ENCODE results near the gene DYSF.

DYSF gene

GRCh38 chr2:71615767-71616730 is 162.7 kb downstream of the DYSF start:
- no peak for DNase-seq (ENCODE audit: low read depth)

GRCh38 chr2:71617266-71617665 is 163.9 kb downstream of the DYSF start:
- DNase-seq (ENCODE audit: low read depth): no peak

GRCh38 chr2:71618327-71619113 is 165.2 kb downstream of the DYSF start:
- peak; percentile 14 for DNase-seq (ENCODE audit: low read depth)

- no peak for DNase-seq (ENCODE audit: low read depth)
These were observed 165.9 kb downstream of the DYSF start for GRCh38 chr2:71619230-71619741.

- DNase-seq (ENCODE audit: low read depth): no peak
These were observed 166.8 kb downstream of the DYSF start for GRCh38 chr2:71620116-71620515.

DNA sequence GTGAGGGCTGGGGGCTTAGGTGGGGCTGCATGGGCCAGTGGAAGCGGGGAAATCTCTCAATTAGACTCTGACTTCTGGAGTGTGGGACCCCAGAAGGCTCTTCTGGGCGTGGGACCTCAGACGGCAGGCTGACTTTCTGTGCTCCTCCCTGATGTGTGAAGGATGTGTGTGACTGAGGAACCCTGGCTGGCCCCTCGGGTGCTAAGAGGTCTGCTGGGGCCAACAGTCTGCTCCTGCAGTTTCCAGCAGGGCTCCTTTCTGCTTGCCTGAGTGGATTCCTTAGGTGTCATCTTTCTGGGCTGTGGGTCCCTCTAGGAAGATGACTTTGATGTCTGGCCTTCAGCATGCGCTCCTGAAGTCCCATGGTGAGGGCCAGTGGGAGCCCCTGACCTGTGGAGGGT is 167.5 kb downstream of the DYSF start:
- DNase-seq (ENCODE audit: low read depth): no peak

- DNase-seq (ENCODE audit: low read depth): no peak
These were observed 175.9 kb downstream of the DYSF start for GRCh38 chr2:71629273-71629672.

DNA sequence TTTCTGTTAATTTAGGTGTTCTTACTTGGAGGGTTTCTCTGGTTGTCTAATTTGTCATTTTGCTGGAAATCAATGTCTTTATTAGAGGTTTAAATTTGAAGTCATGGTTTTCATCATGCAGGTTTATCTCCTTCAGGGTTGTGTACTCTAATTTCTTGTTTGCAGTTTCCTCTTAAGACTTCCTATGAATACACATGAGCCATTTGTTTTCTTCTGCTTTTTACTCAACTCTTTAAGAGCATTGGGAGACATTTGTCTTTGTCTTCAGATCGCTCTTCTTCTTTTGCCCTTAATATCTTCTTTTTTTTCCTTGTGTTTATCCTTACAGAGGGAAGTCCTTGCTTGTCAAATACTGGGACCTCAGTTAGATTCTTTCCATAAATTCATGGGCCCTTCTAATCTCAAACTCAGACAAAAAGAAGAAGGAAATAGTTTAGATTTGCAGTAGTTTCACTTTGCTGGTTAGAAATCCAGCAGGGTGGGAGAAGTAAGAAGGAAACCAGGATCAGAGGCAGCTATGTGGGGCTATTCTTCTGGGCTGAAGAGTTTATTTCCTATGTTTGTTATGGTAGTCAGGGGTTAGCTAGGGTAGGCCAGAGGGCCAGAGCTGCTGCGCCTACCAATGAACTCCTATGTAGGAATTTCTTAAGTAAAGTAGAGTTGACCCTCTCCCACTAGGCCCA is 176.6 kb downstream of the DYSF start:
- no peak for DNase-seq (ENCODE audit: low read depth)

DNA sequence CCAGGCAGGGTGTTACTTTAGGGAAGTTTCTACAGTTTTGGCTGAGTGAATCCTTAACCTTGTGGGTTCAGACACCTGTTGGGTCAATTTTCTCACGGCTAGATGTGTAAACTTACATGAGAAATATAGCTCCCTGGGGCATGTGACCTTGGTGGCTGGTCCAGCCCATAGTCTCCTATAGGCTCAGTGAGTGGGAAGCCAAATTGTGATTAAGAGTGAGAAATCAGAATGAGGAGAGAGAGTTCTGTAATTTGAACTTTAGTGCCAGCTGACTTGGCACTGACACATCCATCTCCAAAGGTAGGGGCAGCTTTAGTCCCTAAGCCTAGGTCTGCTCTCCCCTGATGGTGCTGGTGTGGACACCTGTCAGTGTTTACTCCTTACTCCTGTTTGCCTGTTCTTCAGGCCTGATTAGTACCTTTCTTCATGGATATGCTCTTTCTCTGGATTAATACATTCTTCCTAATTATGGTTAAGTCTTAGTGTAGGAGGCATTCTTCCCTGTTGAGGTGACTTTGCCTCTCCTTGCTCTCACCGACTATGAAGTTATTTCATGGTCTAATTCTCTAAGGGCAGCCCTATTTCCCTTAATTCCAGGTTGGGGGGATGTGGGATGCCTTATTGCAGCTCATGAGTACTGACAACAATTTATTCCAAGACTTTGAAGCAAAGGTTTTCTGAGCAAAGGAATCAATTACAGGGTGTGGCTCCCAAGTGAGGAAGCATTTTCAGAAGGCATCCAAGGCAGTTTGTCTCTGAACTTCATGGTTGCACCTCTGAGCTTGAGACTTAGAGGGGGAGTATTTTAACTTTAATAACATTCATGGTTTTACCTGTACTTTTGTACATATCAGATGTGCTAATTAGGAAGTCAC is 177.3 kb downstream of the DYSF start:
- no peak for DNase-seq (ENCODE audit: low read depth)

DNA sequence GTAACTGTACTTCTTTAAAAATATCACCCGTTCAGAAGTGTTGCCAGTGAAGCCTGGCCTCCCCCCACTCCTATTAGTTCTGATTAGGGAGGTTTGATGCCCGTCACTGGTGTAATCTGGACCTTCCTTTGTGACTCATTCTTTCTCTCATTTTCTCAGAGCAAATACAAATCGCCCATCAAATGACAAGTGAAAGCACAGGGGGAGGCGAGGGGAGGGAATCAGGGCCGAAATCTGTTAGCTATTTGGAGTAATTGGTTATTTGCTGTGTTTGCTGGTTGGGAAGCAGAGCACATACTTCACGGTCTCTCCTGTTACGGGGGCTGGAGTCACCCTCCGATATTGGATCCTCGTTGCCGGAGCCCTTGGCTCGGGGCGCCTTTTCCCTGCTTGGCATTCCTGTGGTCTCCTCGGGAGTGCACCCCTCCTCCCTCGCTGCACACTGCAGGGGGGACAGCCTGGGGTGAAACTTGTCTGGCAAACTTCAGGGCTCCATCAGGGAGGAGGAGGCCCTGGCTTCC is 178.1 kb downstream of the DYSF start:
- peak; percentile 35 for DNase-seq (ENCODE audit: low read depth)

- no peak for DNase-seq (ENCODE audit: low read depth)
These were observed 179.7 kb downstream of the DYSF start for GRCh38 chr2:71633086-71633485.

DNA sequence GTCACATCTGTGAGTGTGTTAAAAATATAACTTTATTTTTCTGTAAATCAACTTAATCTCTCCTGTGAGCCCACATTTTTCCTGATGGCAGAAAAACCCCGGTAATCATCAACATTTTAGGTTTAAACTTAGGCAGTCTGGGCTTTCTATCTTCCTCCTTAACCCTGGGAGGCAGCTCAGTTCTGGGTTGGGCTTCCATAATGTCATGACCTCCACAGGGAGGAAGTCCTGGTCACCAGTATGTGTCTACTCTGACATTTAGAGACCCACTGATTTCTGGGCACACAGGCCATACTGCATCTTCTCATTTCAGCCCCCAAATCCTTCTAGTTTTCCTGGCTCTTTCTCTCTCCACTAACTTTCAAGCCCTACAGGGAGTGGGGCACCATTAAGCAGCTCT is 181.2 kb downstream of the DYSF start:
- DNase-seq (ENCODE audit: low read depth): no peak

GRCh38 chr2:71635798-71636197 is 182.4 kb downstream of the DYSF start:
- DNase-seq (ENCODE audit: low read depth): no peak

DNA sequence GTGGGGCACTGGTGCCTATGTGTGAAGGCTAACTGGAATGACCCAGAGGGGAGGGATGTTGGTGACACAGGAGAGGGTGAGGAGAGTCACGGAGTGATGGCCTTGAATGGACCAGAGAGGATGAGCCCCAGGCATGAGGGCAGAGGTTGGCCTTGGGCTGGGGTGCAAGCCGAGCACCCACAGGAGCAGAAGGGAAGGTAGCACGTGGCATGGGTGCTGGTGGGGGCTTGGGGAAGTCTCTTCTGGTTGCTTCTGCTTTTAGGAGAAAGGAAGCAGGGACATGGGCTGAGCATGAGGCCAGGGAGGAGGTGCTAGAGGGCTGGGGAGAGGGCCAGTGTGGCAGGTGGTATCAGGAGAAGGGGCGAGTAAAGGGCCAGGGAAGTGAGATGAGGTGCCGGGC is 183.8 kb downstream of the DYSF start:
- DNase-seq (ENCODE audit: low read depth): no peak

DNA sequence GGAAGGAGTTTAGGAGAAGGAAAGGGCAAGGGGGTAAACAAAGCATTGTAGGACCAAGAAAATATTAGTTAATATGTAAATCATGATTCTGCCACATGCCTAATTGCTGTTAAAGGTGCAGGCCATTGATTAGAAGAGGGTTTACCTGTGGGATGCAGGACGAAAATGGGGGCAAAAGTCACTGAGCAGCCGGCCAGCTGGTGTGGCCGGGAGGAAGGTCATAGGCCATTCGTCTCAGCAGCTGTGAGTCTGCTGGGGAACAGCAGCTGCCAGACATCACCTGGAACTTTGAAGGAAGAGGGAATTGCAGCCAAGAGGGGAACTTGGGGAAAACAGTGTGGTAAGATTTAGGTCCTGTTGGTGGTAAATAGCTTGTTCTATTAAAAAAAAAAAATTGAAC is 184.4 kb downstream of the DYSF start:
- no peak for DNase-seq (ENCODE audit: low read depth)

DNA sequence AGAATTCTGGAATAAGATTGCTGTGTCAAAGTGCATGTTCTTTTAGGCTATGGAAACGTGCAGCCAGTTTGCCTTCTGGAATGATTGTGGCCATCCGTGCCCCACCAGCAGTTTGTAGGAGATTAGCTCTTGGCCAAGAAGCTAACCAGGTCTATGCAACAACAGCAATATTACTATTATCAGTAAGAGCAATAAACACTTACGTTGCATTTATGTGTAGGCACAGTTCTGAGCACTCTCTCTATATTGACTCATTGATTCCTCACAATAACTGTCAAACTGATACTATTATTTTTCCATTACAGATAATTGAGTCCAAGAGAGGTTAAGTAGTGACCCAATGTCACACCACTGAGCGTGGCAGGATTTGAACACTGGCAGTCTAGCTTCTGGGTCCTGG is 186.4 kb downstream of the DYSF start:
- no peak for DNase-seq (ENCODE audit: low read depth)

DNA sequence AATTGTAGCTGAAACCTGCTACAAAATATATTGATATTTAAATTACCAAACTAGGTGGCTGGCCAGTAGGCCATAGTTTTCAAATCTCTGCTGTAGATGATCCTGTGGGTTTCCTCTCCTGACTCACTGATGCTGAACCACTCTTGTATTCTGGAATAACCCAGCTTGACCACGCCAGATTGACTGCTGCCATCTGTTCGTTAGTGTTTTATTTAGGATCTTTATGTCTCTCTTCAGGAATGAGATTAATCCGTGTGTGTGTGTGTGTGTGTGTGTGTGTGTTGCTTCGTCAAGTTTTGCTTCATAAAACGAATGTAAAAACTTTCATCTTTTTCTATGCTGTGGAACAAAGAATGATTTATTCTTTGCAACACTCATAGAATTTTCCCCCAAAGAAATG is 187.1 kb downstream of the DYSF start:
- no peak for DNase-seq (ENCODE audit: low read depth)

DNA sequence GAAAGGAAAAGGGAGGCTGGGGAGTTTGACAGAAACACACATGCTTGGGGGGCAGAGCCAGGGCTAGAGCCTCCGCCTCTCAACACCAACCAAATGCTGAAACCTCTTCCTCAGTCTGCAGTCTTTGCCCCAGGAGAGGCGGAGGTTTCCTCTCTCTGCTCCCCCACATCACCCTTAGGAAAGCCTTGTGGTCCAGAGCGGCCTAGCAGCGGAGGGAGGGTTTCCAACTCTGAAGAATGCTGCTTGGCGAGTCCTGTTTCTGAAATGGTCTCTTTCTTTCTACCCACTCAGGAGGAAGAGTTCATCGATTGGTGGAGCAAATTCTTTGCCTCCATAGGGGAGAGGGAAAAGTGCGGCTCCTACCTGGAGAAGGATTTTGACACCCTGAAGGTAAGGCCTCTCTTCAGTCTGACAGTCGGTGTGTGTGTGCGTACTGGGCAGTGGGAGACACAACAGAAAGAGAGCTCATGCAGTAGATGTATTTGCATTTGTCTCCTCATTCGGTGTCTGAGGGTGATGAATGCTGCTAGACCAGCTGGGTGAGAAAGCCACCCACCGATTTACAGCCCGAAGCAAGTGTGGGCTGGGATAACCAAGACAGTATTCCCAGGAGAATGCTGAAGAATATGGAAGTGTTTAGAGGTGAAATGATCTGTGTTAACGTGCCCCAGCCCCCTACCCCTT is 190.5 kb downstream of the DYSF start:
- no peak for DNase-seq (ENCODE audit: low read depth)

GRCh38 chr2:71646028-71646427 is 192.7 kb downstream of the DYSF start:
- DNase-seq (ENCODE audit: low read depth): peak; percentile 4

DNA sequence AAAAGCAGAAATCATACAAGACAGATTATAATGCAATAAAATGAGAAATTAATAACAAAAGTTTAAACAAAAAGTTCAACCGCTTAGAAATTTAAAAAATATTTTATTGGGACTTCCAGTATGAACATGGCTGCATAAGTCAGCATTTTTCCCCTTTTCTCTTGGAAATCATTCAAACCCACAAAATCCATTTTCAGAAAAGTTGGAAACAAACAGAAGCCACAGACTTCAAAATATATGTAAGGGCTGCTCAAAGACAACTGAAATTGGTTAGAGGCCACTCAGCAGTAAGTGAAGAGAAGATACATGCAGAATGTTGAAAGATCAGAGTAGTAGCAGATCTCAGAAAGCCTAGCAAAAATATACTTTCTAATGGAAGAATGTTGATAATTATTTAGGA is 194.0 kb downstream of the DYSF start:
- no peak for DNase-seq (ENCODE audit: low read depth)

- no peak for DNase-seq (ENCODE audit: low read depth)
These were observed 202.1 kb downstream of the DYSF start for GRCh38 chr2:71655498-71655897.
